ENCODE results near the gene MAP7D3. TPM values are rescaled to one million over a fixed set of nuclear protein-coding genes. Genes with fewer than 3 reads are reported as not detected.
"Not testable (repeated sequence)": the region's sequence is repeated elsewhere in the genome, so short reads cannot be mapped to it uniquely, and the experiment has no call there.

The MAP7D3 gene, protein sequence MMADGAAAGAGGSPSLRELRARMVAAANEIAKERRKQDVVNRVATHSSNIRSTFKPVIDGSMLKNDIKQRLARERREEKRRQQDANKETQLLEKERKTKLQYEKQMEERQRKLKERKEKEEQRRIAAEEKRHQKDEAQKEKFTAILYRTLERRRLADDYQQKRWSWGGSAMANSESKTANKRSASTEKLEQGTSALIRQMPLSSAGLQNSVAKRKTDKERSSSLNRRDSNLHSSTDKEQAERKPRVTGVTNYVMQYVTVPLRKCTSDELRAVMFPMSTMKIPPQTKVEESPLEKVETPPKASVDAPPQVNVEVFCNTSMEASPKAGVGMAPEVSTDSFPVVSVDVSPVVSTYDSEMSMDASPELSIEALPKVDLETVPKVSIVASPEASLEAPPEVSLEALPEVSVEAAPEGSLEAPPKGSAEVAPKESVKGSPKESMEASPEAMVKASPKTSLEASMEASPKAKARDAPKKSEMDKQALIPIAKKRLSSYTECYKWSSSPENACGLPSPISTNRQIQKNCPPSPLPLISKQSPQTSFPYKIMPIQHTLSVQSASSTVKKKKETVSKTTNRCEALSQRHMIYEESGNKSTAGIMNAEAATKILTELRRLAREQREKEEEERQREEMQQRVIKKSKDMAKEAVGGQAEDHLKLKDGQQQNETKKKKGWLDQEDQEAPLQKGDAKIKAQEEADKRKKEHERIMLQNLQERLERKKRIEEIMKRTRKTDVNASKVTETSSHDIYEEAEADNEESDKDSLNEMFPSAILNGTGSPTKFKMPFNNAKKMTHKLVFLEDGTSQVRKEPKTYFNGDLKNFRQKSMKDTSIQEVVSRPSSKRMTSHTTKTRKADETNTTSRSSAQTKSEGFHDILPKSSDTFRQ
- polyA plus RNA-seq (ENCODE audit: low read depth in 6 of 6), result 1 to 10 TPM in 5 of 6 donors, under 1 TPM in 1; 0.26 to 8.6 (median 4.0) TPM

DNA sequence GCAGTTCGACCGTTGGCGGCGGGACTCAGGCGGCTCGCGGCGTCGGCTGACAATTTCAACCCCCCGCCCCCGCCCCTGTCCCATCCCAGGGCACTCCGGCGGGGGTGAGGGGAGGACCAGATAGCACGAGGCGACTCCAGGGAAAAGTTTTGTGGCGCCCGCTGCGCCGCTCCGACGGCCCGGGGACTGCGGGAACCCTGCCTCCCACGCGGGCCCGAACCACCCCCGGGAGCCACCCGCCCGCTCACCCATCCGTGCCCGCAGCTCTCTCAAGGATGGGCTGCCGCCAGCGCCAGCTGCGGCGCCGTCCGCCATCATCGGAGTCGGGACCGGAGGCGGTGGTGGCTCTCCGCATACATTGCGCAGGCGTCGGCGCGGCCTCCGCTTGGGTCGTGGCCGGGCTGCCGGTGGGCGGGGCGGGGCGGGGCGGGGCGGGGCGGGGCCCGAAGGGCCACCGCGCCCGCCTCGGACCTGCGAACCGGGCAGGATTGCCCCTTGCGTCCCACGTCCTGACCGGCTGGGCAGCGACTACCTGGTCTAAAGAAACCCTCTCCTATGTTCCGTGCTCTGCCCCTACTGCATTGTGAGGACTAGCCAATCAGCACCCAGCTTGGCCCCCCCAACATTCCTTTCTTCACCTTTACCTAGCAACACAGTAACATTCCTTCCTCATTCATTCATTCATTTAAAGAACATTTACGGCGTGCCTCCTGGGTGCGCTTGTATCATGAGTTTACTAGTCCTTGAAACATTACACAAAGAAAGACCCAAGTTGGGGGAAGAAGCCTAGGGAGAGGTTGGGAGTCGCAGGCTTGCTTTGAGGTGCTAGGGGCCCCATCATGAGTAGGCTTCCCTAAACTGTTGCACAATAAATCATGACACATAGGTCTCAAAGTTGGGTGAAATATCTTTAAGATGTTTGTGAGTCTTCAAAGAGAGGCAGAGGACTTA, at the start of gene MAP7D3:
Gene MAP7D3 (minus strand): TSS at position 360 of the 951 bp plus-strand sequence. CDS start 42 bp downstream, at position 318.
- no peaks in the 10 kb centered on the region for H3K36me3 Mint-ChIP-seq
- DNase-seq (peak; percentile 70), ATAC-seq (ENCODE audit: low read depth in 2 of 2) (peak; percentile 88 to 92)
- peak within 1 kb of the TSS; percentile 54 to 94 (median 86) for H3K27ac Mint-ChIP-seq
- H3K27me3 Mint-ChIP-seq, result peaks cover 0 to 4% (median 0%) of the 10 kb centered on the region in 3 donors
- H3K4me1 Mint-ChIP-seq, result peaks cover 0 to 5% (median 5%) of the 10 kb centered on the region in 3 donors
- H3K9me3 Mint-ChIP-seq, result no peaks in the 10 kb centered on the region
- peak within 1 kb of the TSS; percentile 71 to 93 (median 90) for H3K4me3 Mint-ChIP-seq

DNA sequence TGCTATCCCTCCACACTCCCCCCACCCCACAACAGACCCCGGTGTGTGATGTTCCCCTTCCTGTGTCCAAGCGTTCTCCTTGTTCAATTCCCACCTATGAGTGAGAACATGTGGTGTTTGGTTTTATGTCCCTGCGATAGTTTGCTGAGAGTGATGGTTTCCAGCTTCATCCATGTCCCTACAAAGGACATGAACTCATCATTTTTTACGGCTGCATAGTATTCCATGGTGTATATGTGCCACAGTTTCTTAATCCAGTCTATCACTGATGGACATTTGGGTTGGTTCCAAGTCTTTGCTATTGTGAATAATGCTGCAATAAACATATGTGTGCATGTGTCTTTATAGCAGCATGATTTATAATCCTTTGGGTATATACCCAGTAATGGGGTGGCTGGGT, 49.5 kb upstream of the MAP7D3 start, which contains the start of gene ADGRG4:
Gene ADGRG4 (plus strand): TSS at position 243 of the 400 bp plus-strand sequence. CDS start 7,815 bp downstream, outside the sequence.
- not testable (repeated sequence) for H3K27ac Mint-ChIP-seq; H3K36me3 Mint-ChIP-seq; H3K27me3 Mint-ChIP-seq; ATAC-seq (ENCODE audit: low read depth in 2 of 2); DNase-seq; H3K4me3 Mint-ChIP-seq; H3K4me1 Mint-ChIP-seq
- H3K9me3 Mint-ChIP-seq, result peaks cover 0 to 19% (median 3%) of the 10 kb centered on the region in 7 donors

DNA sequence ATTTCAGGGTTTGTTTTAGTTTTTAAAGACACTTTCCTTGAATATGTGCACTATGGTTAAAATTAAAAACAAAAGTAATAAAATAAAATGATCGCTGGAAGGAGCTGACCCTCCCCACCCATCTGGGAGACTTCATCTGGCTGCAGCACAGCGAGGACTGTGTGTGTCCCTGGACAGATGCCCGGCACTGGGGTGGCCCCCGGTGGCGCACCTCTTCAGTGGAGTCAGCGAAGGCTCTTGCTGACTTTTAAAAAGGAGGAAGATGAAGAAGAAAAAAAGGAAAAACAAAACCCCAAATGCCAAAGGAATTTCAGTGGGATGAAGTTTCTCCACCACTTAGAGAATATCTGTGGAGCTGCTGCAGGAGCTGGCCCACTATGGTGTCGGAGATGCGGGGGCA, 44.2 kb upstream of the MAP7D3 start:
- Mint-ChIP-seq H3K36me3 (no peaks in the 10 kb centered on the region), H3K9me3 (peaks cover 0 to 12% (median 0%) of the 10 kb centered on the region in 7 donors), H3K4me3 (no peak overlapping the region), H3K27ac (no peak overlapping the region), H3K4me1 (no peaks in the 10 kb centered on the region), H3K27me3 (peaks cover 0 to 8% (median 0%) of the 10 kb centered on the region in 3 donors)
- ATAC-seq (ENCODE audit: low read depth in 2 of 2) (no peak), DNase-seq (no peak)

DNA sequence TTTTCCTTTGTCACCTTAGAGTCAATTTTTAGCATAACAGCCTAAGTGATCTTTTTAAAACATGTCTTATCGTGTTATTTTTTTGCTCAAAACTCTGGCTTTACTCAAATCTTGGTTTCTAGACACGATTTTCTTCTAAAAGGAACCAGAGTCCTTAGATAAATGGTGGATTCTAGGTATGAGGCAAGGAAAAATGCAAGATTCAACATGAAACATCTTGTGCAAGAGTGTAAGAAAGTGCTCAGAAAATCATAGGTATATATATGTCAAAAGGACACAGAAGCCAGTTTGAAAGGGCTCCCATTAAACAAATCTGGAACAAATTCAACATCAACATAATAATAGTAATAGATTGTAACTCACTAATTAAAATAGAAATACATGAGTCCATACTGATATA, 41.5 kb upstream of the MAP7D3 start:
- ATAC-seq (ENCODE audit: low read depth in 2 of 2) (no peak), DNase-seq (no peak)
- H3K4me3 Mint-ChIP-seq, result no peak overlapping the region
- H3K4me1 Mint-ChIP-seq, result no peaks in the 10 kb centered on the region
- no peak overlapping the region for H3K27ac Mint-ChIP-seq
- no peaks in the 10 kb centered on the region for H3K36me3 Mint-ChIP-seq
- H3K9me3 Mint-ChIP-seq, result peaks cover 0 to 2% (median 0%) of the 10 kb centered on the region in 7 donors
- H3K27me3 Mint-ChIP-seq, result peaks cover 0 to 8% (median 0%) of the 10 kb centered on the region in 3 donors

DNA sequence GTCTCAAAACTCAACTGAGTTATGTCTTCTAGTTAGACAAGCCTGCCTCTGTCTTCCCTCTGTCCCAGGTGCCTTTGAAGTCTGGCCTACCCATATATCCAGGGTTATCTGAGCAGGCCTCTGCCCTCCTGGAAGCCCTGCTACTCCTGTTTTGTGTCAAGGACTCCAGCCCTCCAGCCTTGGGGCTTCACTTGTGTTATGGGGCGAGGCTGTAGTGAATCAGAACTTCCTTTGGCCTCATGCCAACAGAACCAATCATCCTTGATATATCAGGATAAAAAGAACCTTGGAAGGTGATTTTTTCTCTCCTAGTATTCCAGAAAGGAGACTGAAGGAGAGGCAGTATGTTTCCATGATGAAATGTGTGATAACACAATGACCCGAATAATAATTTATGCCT, 40.6 kb upstream of the MAP7D3 start:
- Mint-ChIP-seq H3K27me3 (peaks cover 0 to 8% (median 0%) of the 10 kb centered on the region in 3 donors), H3K27ac (peak overlapping the region in 1 of 6 donors; percentile 24), H3K4me1 (no peaks in the 10 kb centered on the region), H3K9me3 (peaks cover 0 to 2% (median 0%) of the 10 kb centered on the region in 7 donors), H3K4me3 (no peak overlapping the region), H3K36me3 (no peaks in the 10 kb centered on the region)
- ATAC-seq (ENCODE audit: low read depth in 2 of 2) (no peak), DNase-seq (no peak)

DNA sequence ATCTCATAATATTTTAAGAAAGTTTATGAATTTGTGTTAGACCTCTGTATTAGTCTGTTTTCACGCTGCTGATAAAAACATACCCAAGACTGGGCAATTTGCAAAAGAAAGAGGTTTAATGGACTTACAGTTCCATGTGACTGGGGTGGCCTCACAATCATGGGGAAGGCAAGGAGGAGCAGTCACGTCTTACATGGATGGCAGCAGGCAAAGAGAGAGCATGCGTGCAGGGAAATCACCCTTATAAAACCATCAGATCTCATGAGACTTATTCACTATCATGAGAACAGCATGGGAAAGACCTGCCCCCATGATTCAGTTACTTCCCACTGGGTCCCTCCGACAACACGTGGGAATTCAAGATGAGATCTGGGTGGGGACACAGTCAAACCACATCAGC, 35.2 kb upstream of the MAP7D3 start:
- H3K4me3 Mint-ChIP-seq; DNase-seq; H3K36me3 Mint-ChIP-seq; H3K9me3 Mint-ChIP-seq; H3K4me1 Mint-ChIP-seq; H3K27me3 Mint-ChIP-seq; ATAC-seq (ENCODE audit: low read depth in 2 of 2); H3K27ac Mint-ChIP-seq: not testable (repeated sequence)

DNA sequence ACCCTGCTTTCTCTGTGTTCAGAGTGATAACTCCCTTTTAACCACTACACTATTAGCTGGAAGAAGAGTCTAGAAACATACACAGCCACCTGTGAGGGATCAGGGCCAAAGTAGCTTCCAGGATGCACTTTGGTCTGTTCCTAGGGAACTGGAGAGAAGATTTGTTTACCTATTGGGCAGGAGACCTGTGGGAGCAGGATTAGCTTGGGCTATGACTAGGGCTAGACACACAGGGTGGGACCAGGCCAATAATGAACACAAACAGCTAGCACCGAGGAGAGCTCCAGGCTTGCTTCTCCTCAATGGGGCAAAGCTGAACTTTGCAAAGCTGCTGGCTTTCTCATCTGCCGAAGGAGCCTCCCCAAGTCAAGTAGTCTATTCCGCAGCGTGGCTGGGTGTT, 24.4 kb upstream of the MAP7D3 start:
- H3K4me3 Mint-ChIP-seq, result no peak overlapping the region
- ATAC-seq (ENCODE audit: low read depth in 2 of 2), result no peak
- peaks cover 5 to 18% (median 7%) of the 10 kb centered on the region in 3 donors for H3K4me1 Mint-ChIP-seq
- H3K27ac Mint-ChIP-seq, result no peak overlapping the region
- no peaks in the 10 kb centered on the region for H3K36me3 Mint-ChIP-seq
- peaks cover 0 to 10% (median 0%) of the 10 kb centered on the region in 3 donors for H3K27me3 Mint-ChIP-seq
- H3K9me3 Mint-ChIP-seq, result no peaks in the 10 kb centered on the region
- DNase-seq, result no peak

DNA sequence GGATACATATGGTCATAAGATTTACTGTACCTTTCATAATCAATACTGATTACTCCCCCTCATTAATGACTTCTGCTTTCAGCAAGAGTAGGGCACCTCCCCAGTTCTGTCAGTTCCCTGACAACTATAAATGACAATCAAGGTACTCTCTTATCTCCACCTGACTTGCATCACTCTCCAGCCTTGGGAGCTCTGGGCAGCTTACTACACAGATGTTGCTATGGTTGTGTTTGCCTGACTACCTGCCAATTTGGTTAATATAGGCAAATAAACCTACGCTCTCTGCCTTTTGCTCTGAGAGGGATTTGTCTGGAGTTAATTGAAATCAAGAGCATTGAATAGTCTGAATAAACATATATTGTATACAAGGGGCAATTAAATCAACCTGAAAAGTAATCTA, 22.8 kb upstream of the MAP7D3 start:
- DNase-seq (no peak), ATAC-seq (ENCODE audit: low read depth in 2 of 2) (no peak)
- Mint-ChIP-seq H3K36me3 (no peaks in the 10 kb centered on the region), H3K9me3 (no peaks in the 10 kb centered on the region), H3K4me1 (peaks cover 5 to 25% (median 7%) of the 10 kb centered on the region in 3 donors), H3K27me3 (no peaks in the 10 kb centered on the region), H3K27ac (no peak overlapping the region), H3K4me3 (no peak overlapping the region)

DNA sequence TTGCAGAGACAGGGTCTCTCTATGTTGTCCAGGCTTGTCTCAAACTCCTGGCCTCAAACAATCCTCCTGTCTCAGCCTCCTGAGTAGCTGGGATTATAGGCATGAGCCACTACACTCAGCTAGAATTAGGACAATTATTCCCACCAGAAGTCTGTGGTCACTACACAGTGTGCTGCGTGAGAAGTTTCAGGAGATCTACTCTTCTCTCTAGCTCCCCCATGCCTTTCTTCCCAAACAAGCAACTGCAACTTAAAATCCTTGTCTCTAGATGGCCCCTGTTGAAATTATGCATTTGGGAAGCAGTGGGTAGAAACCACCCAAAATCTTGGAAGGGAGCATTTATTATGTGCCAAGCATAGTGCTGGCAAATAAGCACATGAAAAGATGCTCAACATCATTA, 21.1 kb upstream of the MAP7D3 start:
- Mint-ChIP-seq H3K9me3 (no peaks in the 10 kb centered on the region), H3K27me3 (no peaks in the 10 kb centered on the region), H3K4me1 (peaks cover 5 to 32% (median 7%) of the 10 kb centered on the region in 3 donors), H3K4me3 (no peak overlapping the region), H3K36me3 (no peaks in the 10 kb centered on the region), H3K27ac (no peak overlapping the region)
- DNase-seq (no peak), ATAC-seq (ENCODE audit: low read depth in 2 of 2) (no peak)

DNA sequence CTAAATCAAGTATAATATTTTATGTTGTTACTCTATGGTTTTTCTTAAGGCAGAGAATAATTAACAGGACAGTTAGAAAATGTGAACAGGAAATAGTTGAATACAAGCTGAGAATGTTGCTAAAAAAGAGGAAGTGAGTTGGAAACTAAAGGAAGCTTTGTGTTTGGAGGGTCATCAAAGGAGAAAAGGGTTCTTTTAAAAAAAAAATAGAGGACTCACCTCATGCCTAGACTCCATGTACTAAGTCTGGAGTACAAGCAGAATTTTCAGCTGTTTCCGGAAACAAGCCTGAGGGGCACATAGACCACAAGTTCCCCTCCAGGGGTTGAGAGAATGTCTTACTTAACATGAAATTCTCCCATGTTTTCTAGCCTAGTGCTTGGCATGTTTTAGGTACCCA, 20.1 kb upstream of the MAP7D3 start:
- H3K36me3 Mint-ChIP-seq, result no peaks in the 10 kb centered on the region
- peak; percentile 57 to 64 for ATAC-seq (ENCODE audit: low read depth in 2 of 2)
- no peaks in the 10 kb centered on the region for H3K27me3 Mint-ChIP-seq
- H3K4me3 Mint-ChIP-seq, result peak overlapping the region in 2 of 8 donors; percentile 13 to 56
- peak overlapping the region in 1 of 6 donors; percentile 0 for H3K27ac Mint-ChIP-seq
- H3K4me1 Mint-ChIP-seq, result peaks cover 5 to 32% (median 7%) of the 10 kb centered on the region in 3 donors
- DNase-seq, result peak; percentile 15
- H3K9me3 Mint-ChIP-seq, result no peaks in the 10 kb centered on the region

DNA sequence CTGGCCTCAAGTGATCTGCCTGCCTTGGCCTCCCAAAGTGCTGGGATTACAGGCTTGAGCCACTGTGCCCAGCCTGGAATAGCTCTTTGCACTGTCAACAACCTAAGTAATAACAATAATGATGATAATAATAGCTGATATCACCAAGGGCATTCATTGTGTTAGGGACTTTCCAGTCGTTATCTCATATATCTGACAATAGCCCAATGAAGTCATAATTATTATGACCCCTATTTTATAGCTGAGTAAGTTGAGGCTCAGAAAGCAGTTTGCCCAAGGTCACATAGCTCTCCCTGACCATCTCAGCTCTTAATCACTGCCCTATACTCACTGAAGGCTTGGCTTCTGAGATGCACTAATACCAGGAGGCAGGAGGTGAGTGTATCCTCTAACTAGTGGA, 18.7 kb upstream of the MAP7D3 start:
- Mint-ChIP-seq H3K4me1 (peaks cover 5 to 32% (median 7%) of the 10 kb centered on the region in 3 donors), H3K27ac (no peak overlapping the region), H3K9me3 (no peaks in the 10 kb centered on the region), H3K36me3 (no peaks in the 10 kb centered on the region), H3K27me3 (no peaks in the 10 kb centered on the region), H3K4me3 (no peak overlapping the region)
- DNase-seq (no peak), ATAC-seq (ENCODE audit: low read depth in 2 of 2) (no peak)

DNA sequence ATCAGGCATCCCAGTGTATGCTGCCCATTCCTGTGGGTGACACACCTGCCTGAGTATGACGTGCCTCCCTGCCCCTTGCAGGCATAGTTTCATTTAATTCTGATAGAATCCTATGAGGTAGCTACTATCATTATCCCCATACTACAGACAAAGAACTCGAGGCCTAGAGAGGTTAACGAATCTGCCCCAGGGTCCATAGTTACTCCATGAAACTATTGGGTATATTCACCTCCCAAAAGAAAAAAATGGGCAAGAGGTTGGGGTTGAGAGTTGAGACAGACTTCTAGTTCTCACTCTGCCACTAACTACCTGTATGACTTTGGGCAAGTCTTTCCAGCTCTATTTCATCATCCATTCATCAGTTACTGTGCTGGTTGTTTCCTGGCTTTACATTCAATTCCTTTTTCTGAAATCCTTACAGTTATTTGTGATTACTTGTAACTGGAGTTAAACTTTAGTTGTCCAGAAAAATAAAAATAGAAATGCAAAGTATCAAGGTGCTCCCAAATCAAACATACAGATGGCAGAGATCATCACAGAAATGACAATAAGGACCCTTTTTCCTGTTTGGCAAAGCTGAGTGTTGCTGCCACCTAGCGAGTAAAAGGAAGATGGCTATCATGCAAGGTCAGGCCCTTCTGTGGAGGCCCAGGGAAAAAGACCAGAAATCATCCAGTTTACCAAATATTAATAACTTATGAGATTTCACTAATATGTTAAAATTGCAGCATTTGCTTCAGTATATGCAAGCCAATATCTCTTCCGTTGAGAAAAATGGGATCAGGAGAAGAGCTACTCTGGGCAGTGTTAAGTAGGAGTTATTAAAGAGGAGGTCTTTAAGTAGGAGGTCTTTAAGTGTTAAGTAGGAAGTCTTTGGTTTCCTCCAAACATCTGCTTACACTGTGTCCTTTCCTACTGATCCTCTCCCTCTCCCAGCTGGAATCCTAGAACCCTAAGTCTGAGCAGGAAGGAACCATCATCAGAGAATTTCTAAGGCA, 17.1 kb upstream of the MAP7D3 start:
- no peak overlapping the region for H3K4me3 Mint-ChIP-seq

More for the DNA sequence above, 17.1 kb upstream of the MAP7D3 start:
- ATAC-seq (ENCODE audit: low read depth in 2 of 2), result peak; percentile 49 to 53
- Mint-ChIP-seq H3K36me3 (no peaks in the 10 kb centered on the region), H3K4me1 (peaks cover 5 to 32% (median 7%) of the 10 kb centered on the region in 3 donors), H3K9me3 (no peaks in the 10 kb centered on the region), H3K27me3 (no peaks in the 10 kb centered on the region), H3K27ac (peak overlapping the region in 1 of 6 donors; percentile 38)
- peak; percentile 34 for DNase-seq

Data from naive B cell (primary cell).